ENCODE results near the gene FIG4.
"Not testable (repeated sequence)": the region's sequence is repeated elsewhere in the genome, so short reads cannot be mapped to it uniquely, and the experiment has no call there.

FIG4 gene

DNA sequence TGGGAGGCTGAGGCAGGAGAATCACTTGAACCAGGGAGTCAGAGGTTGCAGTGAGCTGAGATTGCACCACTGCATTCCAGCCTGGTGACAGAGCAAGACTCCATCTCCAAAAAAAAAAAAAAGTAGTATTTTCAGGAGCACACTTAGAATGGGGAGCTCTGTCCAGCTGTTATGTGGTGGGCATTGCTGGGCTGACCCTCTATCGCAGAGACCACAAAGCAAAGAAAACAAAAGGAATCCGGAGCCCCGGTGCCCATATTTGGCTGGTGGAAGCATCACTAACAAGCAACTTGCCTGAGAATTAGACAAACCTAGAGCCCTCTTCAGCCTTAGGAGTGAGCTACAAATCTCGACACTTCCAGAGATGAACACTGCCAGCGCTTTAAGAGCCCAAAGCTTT, 149.7 kb downstream of the FIG4 start:
- TF ChIP-seq, protein P1, sequence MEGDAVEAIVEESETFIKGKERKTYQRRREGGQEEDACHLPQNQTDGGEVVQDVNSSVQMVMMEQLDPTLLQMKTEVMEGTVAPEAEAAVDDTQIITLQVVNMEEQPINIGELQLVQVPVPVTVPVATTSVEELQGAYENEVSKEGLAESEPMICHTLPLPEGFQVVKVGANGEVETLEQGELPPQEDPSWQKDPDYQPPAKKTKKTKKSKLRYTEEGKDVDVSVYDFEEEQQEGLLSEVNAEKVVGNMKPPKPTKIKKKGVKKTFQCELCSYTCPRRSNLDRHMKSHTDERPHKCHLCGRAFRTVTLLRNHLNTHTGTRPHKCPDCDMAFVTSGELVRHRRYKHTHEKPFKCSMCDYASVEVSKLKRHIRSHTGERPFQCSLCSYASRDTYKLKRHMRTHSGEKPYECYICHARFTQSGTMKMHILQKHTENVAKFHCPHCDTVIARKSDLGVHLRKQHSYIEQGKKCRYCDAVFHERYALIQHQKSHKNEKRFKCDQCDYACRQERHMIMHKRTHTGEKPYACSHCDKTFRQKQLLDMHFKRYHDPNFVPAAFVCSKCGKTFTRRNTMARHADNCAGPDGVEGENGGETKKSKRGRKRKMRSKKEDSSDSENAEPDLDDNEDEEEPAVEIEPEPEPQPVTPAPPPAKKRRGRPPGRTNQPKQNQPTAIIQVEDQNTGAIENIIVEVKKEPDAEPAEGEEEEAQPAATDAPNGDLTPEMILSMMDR (IDR thresholded peaks at IDR 0.05; ENCODE audit: borderline replicate concordance, insufficient read depth, low read depth, low read length): no peak

DNA sequence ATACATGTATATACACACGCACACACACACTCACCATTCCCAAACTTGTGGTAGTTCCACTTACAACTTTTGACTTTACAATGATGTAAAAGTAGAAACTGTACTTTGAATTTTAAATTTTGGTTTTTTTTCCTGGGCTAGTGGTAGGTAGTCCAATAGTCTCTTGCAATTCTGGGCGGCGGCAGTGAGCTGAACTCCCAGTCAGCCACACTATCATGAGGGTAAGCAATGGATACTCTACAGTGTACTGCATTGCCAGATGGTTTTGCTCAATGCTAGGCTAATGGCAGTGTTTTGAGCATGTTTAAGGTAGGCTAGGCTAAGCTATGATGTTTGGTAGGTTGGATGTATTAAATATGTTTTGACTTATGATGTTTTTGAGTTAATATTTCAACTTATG, 150.8 kb downstream of the FIG4 start:
- H3K4me3 ChIP-seq (ENCODE audit: low read depth, low read length): no peak overlapping the region
- TF ChIP-seq, protein P1 (IDR thresholded peaks at IDR 0.05; ENCODE audit: borderline replicate concordance, insufficient read depth, low read depth, low read length): no peak

More for the DNA sequence above, 149.7 kb downstream of the FIG4 start:
- H3K4me3 ChIP-seq (ENCODE audit: low read depth, low read length): no peak overlapping the region

DNA sequence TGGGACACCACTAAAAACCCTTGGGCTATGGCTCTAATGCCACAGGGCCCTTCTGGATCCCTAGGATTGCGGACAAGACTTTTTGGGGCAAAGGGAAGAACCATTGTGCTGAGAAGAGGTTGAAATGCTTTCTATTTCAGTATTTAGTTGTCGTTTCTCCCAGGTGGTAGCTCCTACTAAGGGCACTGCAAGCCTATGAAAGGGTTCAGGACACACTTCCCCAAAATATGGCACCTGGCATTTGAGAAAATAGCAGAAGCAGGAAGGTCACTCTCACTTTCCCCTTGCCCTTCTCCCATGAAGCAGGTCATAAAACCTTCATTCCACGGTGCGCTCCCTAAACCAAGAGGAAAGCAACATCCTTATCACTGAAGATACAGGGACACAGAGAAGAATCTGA, 161.6 kb downstream of the FIG4 start:
- TF ChIP-seq, protein P1 (IDR thresholded peaks at IDR 0.05; ENCODE audit: borderline replicate concordance, insufficient read depth, low read depth, low read length): no peak
- H3K4me3 ChIP-seq (ENCODE audit: low read depth, low read length): no peak overlapping the region

DNA sequence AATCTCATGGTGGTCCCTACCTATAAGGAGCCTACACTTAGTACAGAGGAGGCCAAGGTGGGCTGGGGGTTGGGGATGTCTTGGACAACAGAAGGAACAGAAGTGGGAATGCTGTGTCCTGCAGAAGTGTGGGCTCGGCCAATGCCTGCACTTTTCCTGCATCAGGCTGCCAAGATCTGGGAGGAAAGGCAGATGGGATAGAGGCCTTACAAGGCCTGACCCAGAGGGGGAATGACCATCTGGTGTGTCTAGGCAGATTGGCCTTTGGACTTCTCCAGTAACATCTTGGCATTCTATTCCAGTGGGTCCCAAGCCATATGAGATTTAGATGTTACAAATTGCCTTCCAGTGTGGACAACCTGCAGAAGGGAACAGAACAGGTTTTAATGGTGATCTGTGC, 162.3 kb downstream of the FIG4 start:
- no peak overlapping the region for H3K4me3 ChIP-seq (ENCODE audit: low read depth, low read length)
- TF ChIP-seq, protein P1 (IDR thresholded peaks at IDR 0.05; ENCODE audit: borderline replicate concordance, insufficient read depth, low read depth, low read length): no peak

DNA sequence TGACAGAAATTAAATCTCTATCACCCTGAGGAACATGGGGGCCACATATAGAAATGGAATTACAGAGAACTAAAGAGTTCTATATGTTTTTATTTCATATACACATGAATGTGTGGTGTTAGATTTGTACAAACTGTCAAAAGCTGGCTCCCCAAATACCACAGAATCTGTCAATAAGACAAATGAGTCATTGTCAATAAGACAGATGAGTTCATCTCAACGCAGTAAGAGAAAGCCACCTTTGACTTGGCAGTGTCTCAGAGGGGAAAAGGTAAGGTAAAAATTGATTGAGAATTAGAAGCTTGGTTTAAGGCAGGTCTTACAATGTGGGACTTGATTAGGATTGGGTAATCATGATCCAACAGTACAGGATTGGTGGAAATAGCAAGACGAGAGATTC, 162.9 kb downstream of the FIG4 start:
- TF ChIP-seq, protein P1 (IDR thresholded peaks at IDR 0.05; ENCODE audit: borderline replicate concordance, insufficient read depth, low read depth, low read length): no peak
- H3K4me3 ChIP-seq (ENCODE audit: low read depth, low read length): no peak overlapping the region

DNA sequence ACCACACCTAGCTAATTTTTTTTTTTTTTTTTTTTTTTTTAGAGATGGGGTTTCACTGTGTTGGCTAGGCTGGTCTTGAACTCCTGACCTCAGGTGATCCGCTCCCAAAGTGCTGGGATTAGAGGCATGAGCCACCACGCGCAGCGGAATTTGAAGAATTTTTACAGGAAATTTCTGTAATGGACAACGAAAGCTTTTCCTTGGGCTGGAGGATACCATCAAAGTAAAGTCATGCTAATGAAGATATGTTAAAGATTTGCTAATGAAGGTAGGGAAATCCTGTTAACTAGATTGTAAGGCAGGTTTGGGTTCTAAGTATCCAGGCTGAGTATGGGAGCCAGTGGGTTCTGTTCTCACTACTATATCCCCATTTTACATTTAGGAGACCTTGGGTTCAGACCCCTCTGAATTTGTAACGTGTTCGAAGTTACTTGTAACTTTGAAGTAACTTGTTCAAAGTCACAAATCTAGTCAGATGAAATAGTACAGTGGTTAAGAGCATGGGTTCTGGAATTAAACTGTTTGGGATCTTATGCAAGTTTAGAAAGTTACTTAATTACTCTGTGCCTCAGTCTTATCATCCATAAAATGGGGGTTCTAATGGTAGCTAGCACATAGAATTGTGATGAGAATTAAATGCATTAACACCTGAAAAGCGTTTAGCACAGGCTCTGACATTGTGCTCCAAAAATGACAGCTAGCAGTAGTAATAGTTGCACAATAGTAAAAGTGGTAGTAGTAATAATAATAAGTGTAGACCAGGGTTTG, 163.6 kb downstream of the FIG4 start:
- TF ChIP-seq, protein P1 (IDR thresholded peaks at IDR 0.05; ENCODE audit: borderline replicate concordance, insufficient read depth, low read depth, low read length): no peak
- no peak overlapping the region for H3K4me3 ChIP-seq (ENCODE audit: low read depth, low read length)

DNA sequence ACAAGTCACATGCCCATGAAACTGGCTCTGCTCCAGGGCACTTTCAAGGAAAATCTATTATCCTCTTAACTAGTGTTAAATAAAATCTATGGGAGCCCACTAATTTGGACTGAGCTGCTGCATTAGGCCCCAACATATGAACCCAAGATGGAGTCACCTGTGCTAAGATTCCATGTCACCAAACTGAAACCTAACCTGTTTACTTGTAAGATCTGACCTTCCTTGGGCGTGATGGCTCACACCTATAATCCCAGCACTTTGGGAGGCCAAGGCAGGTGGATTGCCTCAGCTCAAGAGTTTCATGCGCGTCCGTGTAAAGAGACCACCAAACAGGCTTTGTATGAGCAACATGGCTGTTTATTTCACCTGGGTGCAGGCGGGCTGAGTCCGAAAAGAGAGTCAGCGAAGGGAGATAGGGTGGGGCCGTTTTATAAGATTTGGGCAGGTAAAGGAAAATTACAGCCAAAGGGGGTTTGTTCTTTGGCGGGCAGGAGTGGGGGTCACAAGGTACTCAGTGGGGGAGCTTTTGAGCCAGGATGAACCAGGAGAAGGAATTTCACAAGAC, 164.5 kb downstream of the FIG4 start:
- H3K4me3 ChIP-seq (ENCODE audit: low read depth, low read length): not testable (repeated sequence)
